HepG2 (cell line): Measurements from ENCODE around the gene SEMA4A. TPM values are rescaled to one million over a fixed set of nuclear protein-coding genes. Genes with fewer than 3 reads are reported as not detected.

Experiments
- GATAD2A ChIP-seq: IDR thresholded peaks from 2 replicates; pipeline ENCODE4 v1.6.1; 2016
- LCORL ChIP-seq, 2 experiments: fragments of 450-650 bp in 1 of 2; sonication (generic) in 1 of 2; formaldehyde crosslinking in 1 of 2; IDR thresholded peaks; 2 replicates each; pipeline versions ENCODE4 v1.5.0 to v1.6.1; 2017 to 2020; ENCODE audit warnings: antibody characterized with exemption in 1 of 2, missing genetic modification reagents in 1 of 2
- ZFY ChIP-seq: sonication (generic); formaldehyde crosslinking; IDR thresholded peaks from 2 replicates; pipeline ENCODE4 v1.4.0; 2020; ENCODE audit warnings: missing genetic modification reagents
- polyA plus RNA-seq, 8 experiments: library from polyadenylated mRNA; depleted of rRNA in 3 of 8; stranded (reverse) in 7 of 8; unstranded in 1 of 8; fragments of >200 nt; fragmentation: Illumina TruSeq in 4 of 8; extraction: Trizol in 4 of 8; gene quantifications; 2 replicates each; pipeline versions ENCODE4 v1.2.1 to v1.2.3, GENCODE V29; 2011 to 2016; ENCODE audit warnings: low read depth in 4 of 8, missing spikeins in 1 of 8, mixed read lengths in 1 of 8; ENCODE audit not compliant: insufficient read depth in 1 of 8
- total RNA-seq, 5 experiments: library from RNA; depleted of rRNA; stranded (reverse); fragments of >200 nt; fragmentation: Illumina TruSeq; extraction: Trizol; gene quantifications; 2 replicates each; pipeline ENCODE4 v1.2.3, GENCODE V29; 2016; ENCODE audit warnings: low read depth in 1 of 5
- TF ChIP-seq, protein P1 (sequence below): sonication (generic); formaldehyde crosslinking; IDR thresholded peaks from 2 replicates; pipeline ENCODE4 v1.5.1; 2020; ENCODE audit warnings: mild to moderate bottlenecking, missing genetic modification reagents, moderate library complexity
- TF ChIP-seq, protein P2 (sequence below): sonication (generic); formaldehyde crosslinking; IDR thresholded peaks from 2 replicates; pipeline ENCODE4 v1.4.0; 2020; ENCODE audit warnings: missing genetic modification reagents; ENCODE audit errors: not compliant biosample characterization
- TF ChIP-seq, protein P3 (sequence below): IDR thresholded peaks from 2 replicates; pipeline ENCODE4 v1.6.1; 2012; ENCODE audit warnings: inconsistent platforms

Gene SEMA4A
- total and polyA plus RNA-seq, 2 of the 13 experiments (the other 11 are each of a cell fraction or from before 2014, with no cell fraction given), result 0.09 to 0.20 TPM

DNA sequence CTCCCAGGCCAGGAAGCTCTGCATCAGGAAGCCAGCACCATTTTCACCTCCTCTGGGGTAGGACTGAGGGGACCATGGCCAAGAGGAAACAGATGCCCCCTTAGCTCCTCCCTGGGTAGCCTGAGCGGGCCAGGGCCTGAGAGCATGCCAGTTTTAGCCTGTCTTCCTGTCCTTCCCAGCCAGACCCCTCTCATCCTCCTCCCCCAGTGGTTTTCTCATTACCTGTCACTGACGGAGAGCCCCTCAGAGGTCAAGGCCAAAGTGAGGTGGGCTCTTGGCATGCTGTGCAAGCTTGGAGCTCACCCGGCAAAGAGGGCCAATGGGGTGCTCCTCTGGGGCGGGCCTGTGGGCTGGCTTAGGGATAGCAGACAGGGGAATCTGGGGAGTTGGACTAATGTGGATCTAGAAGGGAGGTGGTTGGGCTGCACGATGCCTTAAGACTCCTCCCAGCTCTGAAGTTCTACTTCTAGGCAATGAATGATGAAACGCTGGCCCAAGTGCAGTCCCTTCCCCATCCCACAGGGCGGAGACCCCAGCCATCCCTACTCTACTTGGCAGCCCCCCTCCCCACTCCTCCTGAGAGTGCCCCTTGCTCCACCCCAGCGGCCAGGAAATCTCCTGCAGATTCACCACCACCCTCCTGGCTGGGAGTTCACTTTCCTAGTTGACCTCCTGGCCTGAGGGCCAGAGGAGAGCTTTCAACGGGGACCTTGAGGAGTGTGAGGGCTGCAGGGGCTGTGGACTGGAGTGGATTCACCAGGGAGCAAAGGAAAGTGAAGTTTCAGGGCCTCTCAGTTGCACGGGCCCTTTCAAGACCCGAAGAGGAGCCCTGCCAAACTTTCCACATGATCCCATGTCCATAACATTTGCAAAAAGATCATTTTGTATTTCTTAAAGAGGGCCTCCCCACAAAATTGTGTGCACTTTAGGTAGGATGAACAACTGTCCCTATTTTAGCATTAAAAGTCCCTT, 48.2 kb upstream of the SEMA4A start (continued):
- TF ChIP-seq, protein P1, sequence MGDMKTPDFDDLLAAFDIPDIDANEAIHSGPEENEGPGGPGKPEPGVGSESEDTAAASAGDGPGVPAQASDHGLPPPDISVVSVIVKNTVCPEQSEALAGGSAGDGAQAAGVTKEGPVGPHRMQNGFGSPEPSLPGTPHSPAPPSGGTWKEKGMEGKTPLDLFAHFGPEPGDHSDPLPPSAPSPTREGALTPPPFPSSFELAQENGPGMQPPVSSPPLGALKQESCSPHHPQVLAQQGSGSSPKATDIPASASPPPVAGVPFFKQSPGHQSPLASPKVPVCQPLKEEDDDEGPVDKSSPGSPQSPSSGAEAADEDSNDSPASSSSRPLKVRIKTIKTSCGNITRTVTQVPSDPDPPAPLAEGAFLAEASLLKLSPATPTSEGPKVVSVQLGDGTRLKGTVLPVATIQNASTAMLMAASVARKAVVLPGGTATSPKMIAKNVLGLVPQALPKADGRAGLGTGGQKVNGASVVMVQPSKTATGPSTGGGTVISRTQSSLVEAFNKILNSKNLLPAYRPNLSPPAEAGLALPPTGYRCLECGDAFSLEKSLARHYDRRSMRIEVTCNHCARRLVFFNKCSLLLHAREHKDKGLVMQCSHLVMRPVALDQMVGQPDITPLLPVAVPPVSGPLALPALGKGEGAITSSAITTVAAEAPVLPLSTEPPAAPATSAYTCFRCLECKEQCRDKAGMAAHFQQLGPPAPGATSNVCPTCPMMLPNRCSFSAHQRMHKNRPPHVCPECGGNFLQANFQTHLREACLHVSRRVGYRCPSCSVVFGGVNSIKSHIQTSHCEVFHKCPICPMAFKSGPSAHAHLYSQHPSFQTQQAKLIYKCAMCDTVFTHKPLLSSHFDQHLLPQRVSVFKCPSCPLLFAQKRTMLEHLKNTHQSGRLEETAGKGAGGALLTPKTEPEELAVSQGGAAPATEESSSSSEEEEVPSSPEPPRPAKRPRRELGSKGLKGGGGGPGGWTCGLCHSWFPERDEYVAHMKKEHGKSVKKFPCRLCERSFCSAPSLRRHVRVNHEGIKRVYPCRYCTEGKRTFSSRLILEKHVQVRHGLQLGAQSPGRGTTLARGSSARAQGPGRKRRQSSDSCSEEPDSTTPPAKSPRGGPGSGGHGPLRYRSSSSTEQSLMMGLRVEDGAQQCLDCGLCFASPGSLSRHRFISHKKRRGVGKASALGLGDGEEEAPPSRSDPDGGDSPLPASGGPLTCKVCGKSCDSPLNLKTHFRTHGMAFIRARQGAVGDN (CRISPR knock-in tag), result peak; percentile 48
- TF ChIP-seq, protein P2, sequence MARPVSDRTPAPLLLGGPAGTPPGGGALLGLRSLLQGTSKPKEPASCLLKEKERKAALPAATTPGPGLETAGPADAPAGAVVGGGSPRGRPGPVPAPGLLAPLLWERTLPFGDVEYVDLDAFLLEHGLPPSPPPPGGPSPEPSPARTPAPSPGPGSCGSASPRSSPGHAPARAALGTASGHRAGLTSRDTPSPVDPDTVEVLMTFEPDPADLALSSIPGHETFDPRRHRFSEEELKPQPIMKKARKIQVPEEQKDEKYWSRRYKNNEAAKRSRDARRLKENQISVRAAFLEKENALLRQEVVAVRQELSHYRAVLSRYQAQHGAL, result no peak
- TF ChIP-seq LCORL (IDR thresholded peaks at IDR 0.05) (no peak), LCORL (CRISPR knock-in tag; IDR thresholded peaks at IDR 0.05) (0 out of 2 replicates have a peak, but pooled peaks have one; percentile 27), GATAD2A (CRISPR knock-in tag) (0 out of 2 replicates have a peak, but pooled peaks have one; percentile 11), ZFY (CRISPR knock-in tag) (0 out of 2 replicates have a peak, but pooled peaks have one; percentile 8)
- TF ChIP-seq, protein P3, sequence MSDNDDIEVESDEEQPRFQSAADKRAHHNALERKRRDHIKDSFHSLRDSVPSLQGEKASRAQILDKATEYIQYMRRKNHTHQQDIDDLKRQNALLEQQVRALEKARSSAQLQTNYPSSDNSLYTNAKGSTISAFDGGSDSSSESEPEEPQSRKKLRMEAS, result 0 out of 2 replicates have a peak, but pooled peaks have one; percentile 37
